ENCODE results near the gene WFIKKN2.

WFIKKN2 gene

GRCh38 chr17:50815400-50815799 lies 20.0 kb upstream of the WFIKKN2 start:
- TF ChIP-seq ZFX (IDR thresholded peaks at IDR 0.05; ENCODE audit: borderline replicate concordance): no peak
- no peak for TF ChIP-seq CTCF (IDR thresholded peaks at IDR 0.05)

GRCh38 chr17:50816271-50816670 lies 19.1 kb upstream of the WFIKKN2 start:
- H3K27ac ChIP-seq: no peak overlapping the region
- TF ChIP-seq CTCF (IDR thresholded peaks at IDR 0.05): no peak
- TF ChIP-seq ZFX (IDR thresholded peaks at IDR 0.05; ENCODE audit: borderline replicate concordance): no peak

More at GRCh38 chr17:50815400-50815799, 20.0 kb upstream of the WFIKKN2 start:
- no peak overlapping the region for H3K27ac ChIP-seq

GRCh38 chr17:50816771-50817751 lies 18.3 kb upstream of the WFIKKN2 start:
- no peak overlapping the region for H3K27ac ChIP-seq
- no peak for TF ChIP-seq ZFX (IDR thresholded peaks at IDR 0.05; ENCODE audit: borderline replicate concordance)
- peak; percentile 87 for TF ChIP-seq CTCF (IDR thresholded peaks at IDR 0.05)

- TF ChIP-seq ZFX (IDR thresholded peaks at IDR 0.05; ENCODE audit: borderline replicate concordance) (no peak), CTCF (IDR thresholded peaks at IDR 0.05) (no peak)
- H3K27ac ChIP-seq: no peak overlapping the region
These were observed 17.5 kb upstream of the WFIKKN2 start for GRCh38 chr17:50817838-50818237.

GRCh38 chr17:50818261-50818660 lies 17.1 kb upstream of the WFIKKN2 start:
- no peak for TF ChIP-seq ZFX (IDR thresholded peaks at IDR 0.05; ENCODE audit: borderline replicate concordance)
- no peak for TF ChIP-seq CTCF (IDR thresholded peaks at IDR 0.05)
- no peak overlapping the region for H3K27ac ChIP-seq

GRCh38 chr17:50818921-50819657 lies 16.3 kb upstream of the WFIKKN2 start:
- no peak for TF ChIP-seq ZFX (IDR thresholded peaks at IDR 0.05; ENCODE audit: borderline replicate concordance)
- TF ChIP-seq CTCF (IDR thresholded peaks at IDR 0.05): no peak

More at GRCh38 chr17:50818921-50819657, 16.3 kb upstream of the WFIKKN2 start:
- no peak overlapping the region for H3K27ac ChIP-seq
